Ishikawa (cell line): ENCODE measurements around the gene FAM184B.
A peak's percentile ranks its signal among the peaks of the same experiment; 100 is the strongest.

Source experiments
- CEBPB ChIP-seq: IDR thresholded peaks from 2 replicates; pipeline ENCODE4 v1.6.1; 2012
- CREB1 ChIP-seq: IDR thresholded peaks from 2 replicates; pipeline ENCODE4 v1.6.1; 2012; ENCODE audit warnings: low read depth
- EGR1 ChIP-seq: IDR thresholded peaks from 2 replicates; pipeline ENCODE4 v1.6.1; 2012
- EP300 ChIP-seq: IDR thresholded peaks from 2 replicates; pipeline ENCODE4 v1.6.1; 2012; ENCODE audit warnings: borderline replicate concordance
- FOXM1 ChIP-seq: IDR thresholded peaks from 2 replicates; pipeline ENCODE4 v1.6.1; 2012; ENCODE audit warnings: low read depth, borderline replicate concordance
- MAX ChIP-seq: IDR thresholded peaks from 2 replicates; pipeline ENCODE4 v1.6.1; 2012
- NFIC ChIP-seq: IDR thresholded peaks from 2 replicates; pipeline ENCODE4 v1.6.1; 2012
- RAD21 ChIP-seq: IDR thresholded peaks from 2 replicates; pipeline ENCODE4 v1.6.1; 2012; ENCODE audit warnings: low read depth
- TAF1 ChIP-seq: IDR thresholded peaks from 2 replicates; pipeline ENCODE4 v1.6.1; 2012; ENCODE audit warnings: low read depth, mild to moderate bottlenecking
- TCF12 ChIP-seq: IDR thresholded peaks from 2 replicates; pipeline ENCODE4 v1.6.1; 2012; ENCODE audit warnings: low read depth
- TEAD4 ChIP-seq: IDR thresholded peaks from 2 replicates; pipeline ENCODE4 v1.6.1; 2012
- YY1 ChIP-seq: IDR thresholded peaks from 2 replicates; pipeline ENCODE4 v1.6.1; 2012; ENCODE audit warnings: low read depth
- ZBTB7A ChIP-seq: IDR thresholded peaks from 2 replicates; pipeline ENCODE4 v1.6.1; 2012; ENCODE audit warnings: low read depth
- TF ChIP-seq, protein P1 (sequence below): IDR thresholded peaks from 2 replicates; pipeline ENCODE4 v1.6.1; 2012; ENCODE audit warnings: low read depth, mild to moderate bottlenecking
- TF ChIP-seq, protein P2 (sequence below): IDR thresholded peaks from 2 replicates; pipeline ENCODE4 v1.6.1; 2012

FAM184B gene

GRCh38 chr4:17797808-17798207 lies 16.4 kb upstream of the FAM184B start:
- TF ChIP-seq, protein P1, sequence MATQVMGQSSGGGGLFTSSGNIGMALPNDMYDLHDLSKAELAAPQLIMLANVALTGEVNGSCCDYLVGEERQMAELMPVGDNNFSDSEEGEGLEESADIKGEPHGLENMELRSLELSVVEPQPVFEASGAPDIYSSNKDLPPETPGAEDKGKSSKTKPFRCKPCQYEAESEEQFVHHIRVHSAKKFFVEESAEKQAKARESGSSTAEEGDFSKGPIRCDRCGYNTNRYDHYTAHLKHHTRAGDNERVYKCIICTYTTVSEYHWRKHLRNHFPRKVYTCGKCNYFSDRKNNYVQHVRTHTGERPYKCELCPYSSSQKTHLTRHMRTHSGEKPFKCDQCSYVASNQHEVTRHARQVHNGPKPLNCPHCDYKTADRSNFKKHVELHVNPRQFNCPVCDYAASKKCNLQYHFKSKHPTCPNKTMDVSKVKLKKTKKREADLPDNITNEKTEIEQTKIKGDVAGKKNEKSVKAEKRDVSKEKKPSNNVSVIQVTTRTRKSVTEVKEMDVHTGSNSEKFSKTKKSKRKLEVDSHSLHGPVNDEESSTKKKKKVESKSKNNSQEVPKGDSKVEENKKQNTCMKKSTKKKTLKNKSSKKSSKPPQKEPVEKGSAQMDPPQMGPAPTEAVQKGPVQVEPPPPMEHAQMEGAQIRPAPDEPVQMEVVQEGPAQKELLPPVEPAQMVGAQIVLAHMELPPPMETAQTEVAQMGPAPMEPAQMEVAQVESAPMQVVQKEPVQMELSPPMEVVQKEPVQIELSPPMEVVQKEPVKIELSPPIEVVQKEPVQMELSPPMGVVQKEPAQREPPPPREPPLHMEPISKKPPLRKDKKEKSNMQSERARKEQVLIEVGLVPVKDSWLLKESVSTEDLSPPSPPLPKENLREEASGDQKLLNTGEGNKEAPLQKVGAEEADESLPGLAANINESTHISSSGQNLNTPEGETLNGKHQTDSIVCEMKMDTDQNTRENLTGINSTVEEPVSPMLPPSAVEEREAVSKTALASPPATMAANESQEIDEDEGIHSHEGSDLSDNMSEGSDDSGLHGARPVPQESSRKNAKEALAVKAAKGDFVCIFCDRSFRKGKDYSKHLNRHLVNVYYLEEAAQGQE, result no peak

GRCh38 chr4:17794730-17795129 lies 13.3 kb upstream of the FAM184B start:
- no peak for TF ChIP-seq NFIC
- TF ChIP-seq, protein P2, sequence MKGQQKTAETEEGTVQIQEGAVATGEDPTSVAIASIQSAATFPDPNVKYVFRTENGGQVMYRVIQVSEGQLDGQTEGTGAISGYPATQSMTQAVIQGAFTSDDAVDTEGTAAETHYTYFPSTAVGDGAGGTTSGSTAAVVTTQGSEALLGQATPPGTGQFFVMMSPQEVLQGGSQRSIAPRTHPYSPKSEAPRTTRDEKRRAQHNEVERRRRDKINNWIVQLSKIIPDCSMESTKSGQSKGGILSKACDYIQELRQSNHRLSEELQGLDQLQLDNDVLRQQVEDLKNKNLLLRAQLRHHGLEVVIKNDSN, result no peak
- TF ChIP-seq FOXM1, result no peak

DNA sequence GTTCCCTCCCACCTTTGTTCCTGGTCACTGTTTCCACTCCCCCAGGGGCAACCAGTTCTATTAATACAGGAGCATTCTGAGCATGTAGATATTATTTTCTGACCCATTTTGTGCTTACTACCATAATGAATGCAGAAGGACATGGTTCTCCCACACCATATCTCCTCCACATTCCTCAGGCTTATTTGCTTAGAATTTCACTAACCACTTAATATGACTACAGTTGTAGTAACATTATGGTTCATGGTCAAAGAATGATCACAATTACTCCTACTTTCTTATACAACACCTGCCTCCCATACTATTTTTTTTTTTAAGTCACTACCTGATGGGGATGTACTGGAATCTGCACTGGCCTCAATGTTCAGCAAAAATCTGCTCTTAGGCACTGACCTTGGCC lies 7.5 kb upstream of the FAM184B start:
- TF ChIP-seq EGR1 (no peak), NFIC (no peak)

- no peak for TF ChIP-seq CEBPB
- no peak for TF ChIP-seq EGR1
- no peak for TF ChIP-seq TCF12
- TF ChIP-seq CREB1, result no peak
- no peak for TF ChIP-seq ZBTB7A
- TF ChIP-seq RAD21, result no peak
- no peak for TF ChIP-seq MAX
- no peak for TF ChIP-seq NFIC
- TF ChIP-seq, protein P2, result no peak
- TF ChIP-seq FOXM1, result no peak
- TF ChIP-seq YY1, result no peak
- TF ChIP-seq TAF1, result no peak
- TF ChIP-seq, protein P1, result no peak
- TF ChIP-seq EP300, result no peak
- TF ChIP-seq TEAD4, result no peak
Observed at GRCh38 chr4:17787315-17787714, 5.9 kb upstream of the FAM184B start.

DNA sequence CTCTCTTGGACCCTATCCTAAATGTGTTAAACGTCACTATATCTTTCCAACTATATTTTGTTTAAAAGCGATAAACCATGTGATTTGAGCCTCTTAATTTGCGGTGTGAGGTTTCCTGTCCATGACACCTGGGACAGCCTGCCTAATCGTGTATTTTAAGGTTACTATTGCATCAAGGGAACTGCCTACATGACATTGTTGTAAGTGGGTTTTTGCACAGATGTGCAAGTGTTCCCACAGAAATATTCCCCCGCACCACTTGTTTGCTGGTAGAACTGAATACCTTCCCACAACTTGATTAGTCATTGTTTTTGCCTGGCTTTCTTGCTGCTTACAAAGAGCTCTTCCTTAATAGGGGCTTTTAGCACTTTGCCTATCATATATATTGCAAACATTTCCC lies 5.1 kb upstream of the FAM184B start:
- TF ChIP-seq TEAD4 (no peak), NFIC (no peak), CEBPB (no peak)
- TF ChIP-seq, protein P2, result no peak

DNA sequence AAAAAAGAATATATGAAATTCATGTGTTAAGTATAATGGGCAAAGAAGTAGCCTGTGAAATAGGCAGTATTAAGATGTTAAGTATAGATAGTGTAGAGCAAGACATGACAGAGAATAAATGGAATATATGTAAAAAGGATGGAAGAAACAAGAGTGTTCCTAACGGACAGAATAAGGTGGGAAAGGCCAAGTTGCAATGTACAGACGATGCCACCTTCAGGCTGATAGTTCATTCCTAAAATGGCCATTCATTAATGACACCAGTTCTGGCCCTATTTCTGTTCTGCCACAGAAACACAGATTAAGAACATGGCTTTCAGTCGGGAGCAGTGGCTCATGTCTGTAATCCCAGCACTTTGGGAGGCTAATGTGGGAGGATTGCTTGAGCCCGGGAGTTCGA lies 4.4 kb upstream of the FAM184B start:
- TF ChIP-seq, protein P2, result no peak
- TF ChIP-seq ZBTB7A (no peak), TAF1 (no peak), RAD21 (peak; percentile 16; the same call in 1 of the 2 replicates)
- TF ChIP-seq, protein P1, result no peak
